H1 (cell line): ENCODE data around the gene TNNT3. TPM values are rescaled to one million over a fixed set of nuclear protein-coding genes. Genes with fewer than 3 reads are reported as not detected.

Experiments
- ASH2L ChIP-seq: fragments of 200-600, 300-600 bp; sonication (generic); IDR thresholded peaks from one replicate; pipeline ENCODE4 v1.7.1; 2017; ENCODE audit warnings: low read length
- BACH1 ChIP-seq: IDR thresholded peaks from 2 replicates; pipeline ENCODE4 v1.6.1; 2012; ENCODE audit warnings: low read length, improper control_type of control experiment
- CBX8 ChIP-seq: fragments of 300-800, 300-1000 bp; sonication (generic); IDR thresholded peaks from 2 replicates; pipeline ENCODE4 v1.7.1; 2016; ENCODE audit warnings: low read depth, low read length, borderline replicate concordance
- CHD1 ChIP-seq: IDR thresholded peaks from 2 replicates; pipeline ENCODE4 v1.6.1; 2012; ENCODE audit warnings: low read depth, low read length, improper control_type of control experiment
- CHD7 ChIP-seq: fragments of 300-600 bp; sonication (generic); IDR thresholded peaks from 2 replicates; pipeline ENCODE4 v1.7.1; 2012; ENCODE audit warnings: low read length, moderate library complexity, mild to moderate bottlenecking, inconsistent platforms; ENCODE audit not compliant: insufficient replicate concordance
- CTBP2 ChIP-seq: IDR thresholded peaks from 2 replicates; pipeline ENCODE4 v1.7.0; 2011; ENCODE audit warnings: borderline replicate concordance, mild to moderate bottlenecking, moderate library complexity, mixed read lengths, low read length; ENCODE audit not compliant: insufficient read depth, insufficient read length
- HDAC2 ChIP-seq, 2 experiments: fragments of 300-600 bp in 1 of 2; sonication (generic) in 1 of 2; IDR thresholded peaks; 2 replicates each; pipeline ENCODE4 v1.6.1; 2011 to 2012; ENCODE audit warnings: low read depth in 2 of 2, low read length in 2 of 2, mild to moderate bottlenecking in 2 of 2, moderate library complexity in 2 of 2, borderline replicate concordance in 1 of 2, inconsistent platforms in 1 of 2
- HDAC6 ChIP-seq: IDR thresholded peaks from one replicate; pipeline ENCODE4 v1.7.1; 2012; ENCODE audit warnings: low read depth, mild to moderate bottlenecking, inconsistent platforms, low read length, moderate library complexity
- NRF1 ChIP-seq: IDR thresholded peaks from 2 replicates; pipeline ENCODE4 v1.6.1; 2011; ENCODE audit warnings: mild to moderate bottlenecking, low read depth, low read length, improper control_type of control experiment
- TAF7 ChIP-seq: optimal IDR thresholded peaks from 2 replicates; pipeline ENCODE3; 2011; ENCODE audit warnings: low read depth, mild to moderate bottlenecking, inconsistent platforms, low read length, moderate library complexity, borderline replicate concordance
- TEAD4 ChIP-seq: IDR thresholded peaks from 2 replicates; pipeline ENCODE4 v1.6.1; 2012; ENCODE audit warnings: low read depth, low read length, inconsistent platforms, mixed read lengths
- ZNF274 ChIP-seq: IDR thresholded peaks from 2 replicates; pipeline ENCODE4 v1.7.0; 2012; ENCODE audit warnings: low read length, borderline replicate concordance; ENCODE audit errors: extremely low read depth
- polyA plus RNA-seq, 7 experiments: library from polyadenylated mRNA; depleted of rRNA in 3 of 7; stranded (reverse) in 5 of 7; unstranded in 2 of 7; fragments of >200 nt in 5 of 7; fragments of 200-250 nt in 2 of 7; gene quantifications; 1 replicate in 5 of 7; 2 replicates in 1 of 7; 4 replicates in 1 of 7; pipeline versions ENCODE4 v1.2.1 to v1.2.3, GENCODE V29; 2011 to 2013; ENCODE audit warnings: missing spikeins in 2 of 7, mixed read lengths in 2 of 7
- total RNA-seq: library from RNA; stranded (reverse); fragmentation: NEBNext Ultra II Directional; extraction: Animal tissue kit (Norgen Biotek cat#: 25700); gene quantifications from 2 replicates; pipeline ENCODE4 v1.2.1, GENCODE V29; 2021

The TNNT3 gene
- total and polyA plus RNA-seq, 2 of the 8 experiments (the other 6 are each of a cell fraction or from before 2014, with no cell fraction given), result not detected

- TF ChIP-seq CHD7 (no peak), HDAC6 (no peak), CTBP2 (no peak), CBX8 (no peak), TEAD4 (no peak), BACH1 (no peak), TAF7 (no peak), ZNF274 (no peak), NRF1 (no peak), HDAC2 (IDR thresholded peaks at IDR 0.05; ENCODE audit: borderline replicate concordance in 1 of 2, low read depth in 2 of 2, low read length in 2 of 2) (no peak), ASH2L (no peak), CHD1 (no peak)
These were observed 19.8 kb upstream of the TNNT3 start (continued) for GRCh38 chr11:1899686-1900085.
